Activated CD8-positive, alpha-beta memory T cell treated with anti-CD3 and anti-CD28 coated beads for 24 hours (primary cell): ENCODE data around the gene ALB.

Experiments
- DNase-seq: peaks from one replicate; pipeline ENCODE4 v3.0.0-alpha.2; 2020

The ALB gene

GRCh38 chr4:73452953-73453700 is 49.0 kb downstream of the ALB start:
- DNase-seq: no peak

- no peak for DNase-seq
Measured at GRCh38 chr4:73453701-73454005, 49.6 kb downstream of the ALB start.

GRCh38 chr4:73454920-73455319 is 50.8 kb downstream of the ALB start:
- no peak for DNase-seq

GRCh38 chr4:73456177-73457022 is 52.3 kb downstream of the ALB start:
- DNase-seq: no peak

GRCh38 chr4:73458184-73459047 is 54.3 kb downstream of the ALB start:
- no peak for DNase-seq

- DNase-seq: no peak
Measured at GRCh38 chr4:73459048-73459421, 54.9 kb downstream of the ALB start.

GRCh38 chr4:73460913-73461522 is 56.9 kb downstream of the ALB start:
- no peak for DNase-seq

- DNase-seq: no peak
Measured at GRCh38 chr4:73468170-73468569, 64.1 kb downstream of the ALB start.

- no peak for DNase-seq
Measured at GRCh38 chr4:73470728-73471127, 66.6 kb downstream of the ALB start.
